Measurements from ENCODE around the gene GBP4. TPM values are rescaled to one million over a fixed set of nuclear protein-coding genes. Genes with fewer than 3 reads are reported as not detected.

The GBP4 gene
- polyA plus RNA-seq, 1 experiment, result not detected

DNA sequence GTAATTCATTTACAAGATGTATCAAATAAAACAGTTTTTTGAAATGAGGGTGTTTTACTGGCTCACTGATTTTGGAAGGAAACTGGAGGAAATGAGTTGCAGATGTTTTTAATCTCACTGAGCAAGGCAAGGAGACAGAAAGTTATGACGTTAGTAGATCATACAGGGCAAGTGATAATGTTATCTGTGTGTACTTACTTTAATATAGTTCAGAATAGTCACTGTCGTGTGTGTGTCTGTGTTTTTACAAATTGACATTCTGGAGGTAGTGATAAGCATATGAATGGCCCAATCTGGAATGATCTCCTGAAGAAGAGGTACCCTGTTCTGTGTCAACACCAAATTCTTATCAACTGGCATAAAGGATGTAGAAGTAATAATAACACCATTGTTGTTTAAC is 1.9 kb upstream of the GBP4 start:
- no peak overlapping the region for H3K4me3 ChIP-seq (ENCODE audit: low read depth, low read length)
- ChIA-PET POLR2A (no interaction called here), CTCF (no interaction called here)
- DNase-seq (ENCODE audit: low read depth, low spot score), result no peak
- no peaks in the 10 kb centered on the region for H3K27me3 ChIP-seq (ENCODE audit: control insufficient read depth, insufficient read depth, low read length)
- H3K9me3 ChIP-seq (ENCODE audit: control insufficient read depth, insufficient read depth, low read length), result peaks cover 6% of the 10 kb centered on the region; the same call in 1 of the 2 replicates
- H3K27ac ChIP-seq (ENCODE audit: low read depth, low read length), result no peak overlapping the region
- TF ChIP-seq, protein P1, sequence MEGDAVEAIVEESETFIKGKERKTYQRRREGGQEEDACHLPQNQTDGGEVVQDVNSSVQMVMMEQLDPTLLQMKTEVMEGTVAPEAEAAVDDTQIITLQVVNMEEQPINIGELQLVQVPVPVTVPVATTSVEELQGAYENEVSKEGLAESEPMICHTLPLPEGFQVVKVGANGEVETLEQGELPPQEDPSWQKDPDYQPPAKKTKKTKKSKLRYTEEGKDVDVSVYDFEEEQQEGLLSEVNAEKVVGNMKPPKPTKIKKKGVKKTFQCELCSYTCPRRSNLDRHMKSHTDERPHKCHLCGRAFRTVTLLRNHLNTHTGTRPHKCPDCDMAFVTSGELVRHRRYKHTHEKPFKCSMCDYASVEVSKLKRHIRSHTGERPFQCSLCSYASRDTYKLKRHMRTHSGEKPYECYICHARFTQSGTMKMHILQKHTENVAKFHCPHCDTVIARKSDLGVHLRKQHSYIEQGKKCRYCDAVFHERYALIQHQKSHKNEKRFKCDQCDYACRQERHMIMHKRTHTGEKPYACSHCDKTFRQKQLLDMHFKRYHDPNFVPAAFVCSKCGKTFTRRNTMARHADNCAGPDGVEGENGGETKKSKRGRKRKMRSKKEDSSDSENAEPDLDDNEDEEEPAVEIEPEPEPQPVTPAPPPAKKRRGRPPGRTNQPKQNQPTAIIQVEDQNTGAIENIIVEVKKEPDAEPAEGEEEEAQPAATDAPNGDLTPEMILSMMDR (IDR thresholded peaks at IDR 0.05; ENCODE audit: low read depth, low read length), result no peak

GRCh38 chr1:89199525-89200031 is 836 bp upstream of the GBP4 start:
- ChIA-PET POLR2A (no interaction called here), CTCF (no interaction called here)
- DNase-seq (ENCODE audit: low read depth, low spot score), result no peak

DNA sequence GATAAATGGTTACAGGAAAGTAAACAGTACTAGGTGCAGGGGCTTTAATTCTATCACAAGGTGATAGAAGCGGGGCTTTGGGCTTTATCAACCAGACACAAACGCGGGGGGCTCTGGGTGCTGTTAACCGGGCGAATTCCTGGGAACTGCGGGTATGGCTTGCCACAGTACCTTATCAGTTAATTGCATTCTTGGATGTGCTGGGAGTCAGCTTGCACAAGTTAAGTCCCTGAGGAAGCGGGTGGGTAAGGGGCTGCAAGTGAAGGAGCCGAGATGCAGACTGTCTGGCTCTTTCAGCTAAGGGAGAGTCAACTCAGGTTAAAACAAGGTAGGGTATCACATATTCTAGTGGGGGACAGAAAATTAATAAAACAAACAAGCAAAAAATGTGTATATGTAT is 661 bp downstream of the GBP4 start:
- H3K27ac ChIP-seq (ENCODE audit: low read depth, low read length), result no peak overlapping the region
- DNase-seq (ENCODE audit: low read depth, low spot score), result no peak
- CTCF ChIA-PET, result no interaction called here
- H3K27me3 ChIP-seq (ENCODE audit: control insufficient read depth, insufficient read depth, low read length), result no peaks in the 10 kb centered on the region
- no peaks in the 10 kb centered on the region for H3K9me3 ChIP-seq (ENCODE audit: control insufficient read depth, insufficient read depth, low read length)
- H3K4me3 ChIP-seq (ENCODE audit: low read depth, low read length), result no peak overlapping the region
- TF ChIP-seq, protein P1 (IDR thresholded peaks at IDR 0.05; ENCODE audit: low read depth, low read length), result no peak
- POLR2A ChIA-PET, result no interaction called here

More at GRCh38 chr1:89199525-89200031, 836 bp upstream of the GBP4 start:
- H3K4me3 ChIP-seq (ENCODE audit: low read depth, low read length), result no peak overlapping the region
- H3K27me3 ChIP-seq (ENCODE audit: control insufficient read depth, insufficient read depth, low read length), result no peaks in the 10 kb centered on the region
- TF ChIP-seq, protein P1 (IDR thresholded peaks at IDR 0.05; ENCODE audit: low read depth, low read length), result no peak
- no peak overlapping the region for H3K27ac ChIP-seq (ENCODE audit: low read depth, low read length)
- H3K9me3 ChIP-seq (ENCODE audit: control insufficient read depth, insufficient read depth, low read length), result no peaks in the 10 kb centered on the region

DNA sequence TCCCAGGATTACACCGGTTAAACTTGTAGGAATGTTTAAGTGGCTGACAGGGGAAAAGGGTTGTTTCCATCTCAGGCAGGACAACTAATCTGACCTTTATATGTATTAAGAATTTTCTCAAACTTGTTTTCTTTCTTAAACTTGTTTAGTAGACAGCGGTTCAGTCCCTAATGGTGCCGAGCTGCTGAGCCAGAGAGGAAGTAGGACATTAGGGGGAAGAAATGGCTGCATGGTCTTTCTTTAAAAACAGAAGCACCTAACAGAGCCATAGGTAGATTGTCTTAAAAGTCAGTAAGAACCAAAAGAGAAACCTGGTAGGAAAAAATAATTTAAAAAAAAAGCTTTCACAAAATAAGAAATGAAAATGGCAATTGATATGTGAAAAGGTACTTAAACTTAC is 3.3 kb downstream of the GBP4 start:
- CTCF ChIA-PET, result no interaction called here

DNA sequence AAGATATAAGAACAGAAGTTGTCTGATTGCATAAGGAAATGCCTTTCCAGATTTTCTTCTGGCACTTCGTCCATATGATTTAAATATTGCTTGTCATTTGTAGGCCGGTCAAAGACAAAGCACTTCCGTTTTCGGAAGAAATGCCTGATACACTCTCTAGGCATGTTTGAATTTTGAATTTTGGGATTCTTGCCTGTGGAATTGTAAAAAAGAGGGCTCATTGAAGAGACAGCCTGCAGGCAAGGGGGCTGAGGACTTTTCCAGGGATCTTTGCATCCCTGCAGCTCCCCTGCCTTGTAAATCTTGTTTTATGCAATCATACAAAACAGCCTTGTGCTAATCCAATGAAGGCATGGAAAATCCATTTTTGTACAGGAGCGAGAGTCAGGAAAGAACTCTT is 7.4 kb downstream of the GBP4 start:
- ChIA-PET CTCF (no interaction called here), POLR2A (no interaction called here)
- TF ChIP-seq, protein P1 (IDR thresholded peaks at IDR 0.05; ENCODE audit: low read depth, low read length), result no peak
- Histone ChIP-seq H3K9me3 (ENCODE audit: control insufficient read depth, insufficient read depth, low read length) (no peaks in the 10 kb centered on the region), H3K4me3 (ENCODE audit: low read depth, low read length) (no peak overlapping the region), H3K27ac (ENCODE audit: low read depth, low read length) (no peak overlapping the region), H3K27me3 (ENCODE audit: control insufficient read depth, insufficient read depth, low read length) (no peaks in the 10 kb centered on the region)
- no peak for DNase-seq (ENCODE audit: low read depth, low spot score)

More for the DNA sequence above, 3.3 kb downstream of the GBP4 start:
- TF ChIP-seq, protein P1 (IDR thresholded peaks at IDR 0.05; ENCODE audit: low read depth, low read length), result no peak
- H3K27me3 ChIP-seq (ENCODE audit: control insufficient read depth, insufficient read depth, low read length), result no peaks in the 10 kb centered on the region
- H3K4me3 ChIP-seq (ENCODE audit: low read depth, low read length), result no peak overlapping the region
- H3K27ac ChIP-seq (ENCODE audit: low read depth, low read length), result no peak overlapping the region
- POLR2A ChIA-PET, result no interaction called here
- H3K9me3 ChIP-seq (ENCODE audit: control insufficient read depth, insufficient read depth, low read length), result no peaks in the 10 kb centered on the region
- DNase-seq (ENCODE audit: low read depth, low spot score), result no peak

Measured in AG04450 (cell line).